Bronchial epithelial cell (primary cell): ENCODE results near the gene ANKRD53. TPM values are rescaled to one million over a fixed set of nuclear protein-coding genes. Genes with fewer than 3 reads are reported as not detected.

Experiments used
- DNase-seq: peaks from one replicate; pipeline ENCODE4 v3.0.0-alpha.2; 2010; ENCODE audit warnings: low read depth
- FAIRE-seq: peaks from 2 replicates; lab custom pipeline; 2011; peaks lifted over from hg19 to GRCh38; lab: Jason Lieb, UNC
- H3K27me3 ChIP-seq: 2 replicates; pipeline ENCODE4 v1.5.1; 2011; ENCODE audit warnings: low read length; ENCODE audit not compliant: control insufficient read depth, insufficient read depth
- H3K36me3 ChIP-seq: 2 replicates; pipeline ENCODE4 v1.5.1; 2011; ENCODE audit warnings: low read length; ENCODE audit not compliant: control insufficient read depth, insufficient read depth
- H3K4me3 ChIP-seq: 2 replicates; pipeline ENCODE4 v1.5.1; 2011; ENCODE audit warnings: mild to moderate bottlenecking, low read depth, low read length, control low read depth
- CTCF ChIP-seq: IDR thresholded peaks from 2 replicates; pipeline ENCODE4 v1.5.1; 2011; ENCODE audit warnings: mild to moderate bottlenecking, moderate library complexity, low read length, control low read depth, inconsistent platforms; ENCODE audit not compliant: insufficient read depth, severe bottlenecking
- total RNA-seq: library from RNA; depleted of rRNA; stranded (reverse); fragments of >200 nt; gene quantifications from 2 replicates; pipeline ENCODE4 v1.2.1, GENCODE V29; 2014

The ANKRD53 gene
- total RNA-seq, 1 donor from 2014 or later = not detected

GRCh38 chr2:70938586-70938950 is 39.9 kb upstream of the ANKRD53 start:
- H3K4me3 ChIP-seq = no peak overlapping the region
- no peak for DNase-seq
- no peak for FAIRE-seq
- no peak for TF ChIP-seq CTCF
- H3K27me3 ChIP-seq = peaks cover 10% of the 10 kb centered on the region
- no peaks in the 10 kb centered on the region for H3K36me3 ChIP-seq

GRCh38 chr2:70939001-70939838 is 39.2 kb upstream of the ANKRD53 start:
- no peak overlapping the region for H3K4me3 ChIP-seq
- no peaks in the 10 kb centered on the region for H3K36me3 ChIP-seq
- H3K27me3 ChIP-seq = peaks cover 10% of the 10 kb centered on the region
- no peak for TF ChIP-seq CTCF
- FAIRE-seq (no peak), DNase-seq (no peak)

- H3K36me3 ChIP-seq = no peaks in the 10 kb centered on the region
- peaks cover 8% of the 10 kb centered on the region for H3K27me3 ChIP-seq
- TF ChIP-seq CTCF = no peak
- FAIRE-seq (no peak), DNase-seq (no peak)
- no peak overlapping the region for H3K4me3 ChIP-seq
Observed at GRCh38 chr2:70939839-70940580, 38.4 kb upstream of the ANKRD53 start.

- no peak for TF ChIP-seq CTCF
- FAIRE-seq (peak; percentile 18), DNase-seq (no peak)
- no peak overlapping the region for H3K4me3 ChIP-seq
- no peaks in the 10 kb centered on the region for H3K36me3 ChIP-seq
- peaks cover 4% of the 10 kb centered on the region for H3K27me3 ChIP-seq
Observed at GRCh38 chr2:70941186-70941585, 37.2 kb upstream of the ANKRD53 start.

GRCh38 chr2:70941701-70942100 is 36.7 kb upstream of the ANKRD53 start:
- FAIRE-seq (no peak), DNase-seq (no peak)
- H3K4me3 ChIP-seq = no peak overlapping the region
- no peak for TF ChIP-seq CTCF
- peaks cover 4% of the 10 kb centered on the region for H3K27me3 ChIP-seq
- H3K36me3 ChIP-seq = no peaks in the 10 kb centered on the region
